Inflammatory macrophage treated with lipopolysaccharide for 1 hour (primary cell): ENCODE results near the gene TRMT1.
"Not testable (repeated sequence)": the region's sequence is repeated elsewhere in the genome, so short reads cannot be mapped to it uniquely, and the experiment has no call there.

Experiments used
- DNase-seq, 2 donors: peaks; one replicate each; pipeline ENCODE4 v3.0.0-alpha.2; 2020 to 2022

TRMT1 gene

DNA sequence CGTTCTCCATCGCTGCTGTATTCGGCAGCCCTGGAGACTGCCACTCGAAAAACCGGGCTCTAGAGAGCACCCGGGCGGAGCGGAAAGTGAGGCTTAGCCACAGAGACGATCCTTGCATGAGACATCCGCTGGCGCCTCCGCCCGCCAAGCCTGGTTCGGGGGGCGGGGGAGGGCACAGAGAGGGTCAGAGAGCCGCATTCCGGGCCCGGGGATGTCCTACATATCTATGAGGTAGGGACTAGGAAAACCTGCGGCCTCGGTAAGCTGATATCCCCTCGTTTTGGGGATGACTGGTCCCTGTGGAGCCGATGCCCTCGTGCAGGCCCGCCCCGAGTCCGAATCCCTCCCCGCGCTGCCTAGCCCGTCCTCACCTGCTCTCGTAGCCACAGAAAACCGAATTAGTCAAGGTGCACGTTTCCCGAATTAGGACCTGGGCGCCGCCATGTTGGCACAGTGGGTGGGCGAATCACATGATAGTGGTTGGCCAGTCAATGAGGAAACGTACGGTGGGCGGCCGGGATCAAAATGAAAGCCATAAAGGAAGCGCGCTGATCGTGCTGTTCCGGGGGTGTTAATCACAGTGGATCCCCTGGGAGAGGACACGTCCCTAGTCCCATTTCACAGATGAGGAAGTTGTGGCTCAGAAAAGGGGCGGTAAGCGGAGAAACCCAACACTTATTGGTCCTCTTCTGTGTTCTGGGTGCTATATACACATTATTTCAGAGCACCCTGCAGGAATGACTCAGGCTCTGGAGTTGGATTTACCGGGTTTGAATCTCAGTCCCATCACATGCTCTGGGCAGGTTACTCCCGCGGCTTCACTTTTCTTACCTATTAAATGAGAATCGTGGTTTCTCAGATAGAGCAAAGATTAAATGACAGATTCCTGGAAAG is at the start of gene TRMT1:
TRMT1 (minus strand) TSS at position 459 of the 894 bp plus-strand sequence; CDS start at position 118, 341 bp downstream.
- peak; percentile 96 to 98 for DNase-seq

DNA sequence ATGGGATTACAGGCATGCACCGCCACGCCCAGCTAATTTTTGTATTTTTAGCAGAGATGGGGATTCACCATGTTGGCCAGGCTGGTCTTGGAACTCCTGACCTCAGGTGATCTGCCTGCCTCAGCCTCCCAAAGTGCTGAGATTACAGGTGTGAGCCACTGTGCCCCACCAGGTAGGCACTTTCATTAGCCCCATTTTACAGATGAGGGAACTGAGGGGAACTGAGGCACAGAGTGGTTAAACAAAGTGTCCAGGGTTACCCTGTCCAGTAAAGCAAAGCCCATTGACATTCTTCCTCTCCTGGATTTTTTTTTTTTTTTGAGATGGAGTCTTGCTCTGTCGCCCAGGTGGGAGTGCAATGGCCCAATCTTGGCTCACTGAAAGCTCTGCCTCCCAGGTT is 49.6 kb upstream of the TRMT1 start:
- not testable (repeated sequence) for DNase-seq

DNA sequence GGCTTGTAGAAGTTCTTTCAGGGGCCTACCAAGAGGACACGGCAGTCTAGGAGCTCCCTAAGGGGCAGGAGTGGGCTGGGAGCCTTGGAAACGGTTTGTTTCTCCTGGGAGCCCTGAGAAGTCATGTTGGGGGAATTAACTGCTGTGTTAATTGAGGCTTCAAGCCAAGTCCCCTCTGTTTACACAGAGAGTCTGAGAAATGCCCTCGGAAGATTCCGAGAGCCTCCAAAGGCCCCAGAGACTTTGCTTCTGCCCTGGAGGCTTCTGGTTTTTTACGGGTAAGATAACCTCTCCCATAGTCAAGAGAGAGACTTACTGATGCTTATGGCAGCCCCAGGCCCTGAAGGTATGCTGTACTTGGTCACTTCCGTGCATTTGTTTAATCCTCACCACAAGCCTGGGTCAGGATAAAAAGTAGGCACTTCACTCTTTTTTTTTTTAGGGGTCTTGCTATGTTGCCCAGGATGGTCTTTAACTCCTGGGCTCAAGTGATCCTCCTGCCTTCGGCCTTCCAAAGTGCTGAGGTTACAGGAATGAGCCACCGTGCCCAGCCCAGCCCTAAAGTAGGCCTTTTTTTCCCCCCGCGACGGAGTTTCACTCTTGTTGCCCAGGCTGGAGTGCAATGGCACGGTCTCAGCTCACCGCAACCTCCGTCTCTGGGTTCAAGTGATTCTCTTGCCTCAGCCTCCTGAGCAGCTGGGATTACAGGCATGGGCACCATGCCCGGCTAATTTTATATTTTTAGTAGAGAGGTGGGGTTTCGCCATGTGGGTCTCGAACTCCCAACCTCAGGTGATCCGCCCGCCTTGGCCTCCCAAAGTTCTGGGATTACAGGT is 48.8 kb upstream of the TRMT1 start:
- DNase-seq: no peak

DNA sequence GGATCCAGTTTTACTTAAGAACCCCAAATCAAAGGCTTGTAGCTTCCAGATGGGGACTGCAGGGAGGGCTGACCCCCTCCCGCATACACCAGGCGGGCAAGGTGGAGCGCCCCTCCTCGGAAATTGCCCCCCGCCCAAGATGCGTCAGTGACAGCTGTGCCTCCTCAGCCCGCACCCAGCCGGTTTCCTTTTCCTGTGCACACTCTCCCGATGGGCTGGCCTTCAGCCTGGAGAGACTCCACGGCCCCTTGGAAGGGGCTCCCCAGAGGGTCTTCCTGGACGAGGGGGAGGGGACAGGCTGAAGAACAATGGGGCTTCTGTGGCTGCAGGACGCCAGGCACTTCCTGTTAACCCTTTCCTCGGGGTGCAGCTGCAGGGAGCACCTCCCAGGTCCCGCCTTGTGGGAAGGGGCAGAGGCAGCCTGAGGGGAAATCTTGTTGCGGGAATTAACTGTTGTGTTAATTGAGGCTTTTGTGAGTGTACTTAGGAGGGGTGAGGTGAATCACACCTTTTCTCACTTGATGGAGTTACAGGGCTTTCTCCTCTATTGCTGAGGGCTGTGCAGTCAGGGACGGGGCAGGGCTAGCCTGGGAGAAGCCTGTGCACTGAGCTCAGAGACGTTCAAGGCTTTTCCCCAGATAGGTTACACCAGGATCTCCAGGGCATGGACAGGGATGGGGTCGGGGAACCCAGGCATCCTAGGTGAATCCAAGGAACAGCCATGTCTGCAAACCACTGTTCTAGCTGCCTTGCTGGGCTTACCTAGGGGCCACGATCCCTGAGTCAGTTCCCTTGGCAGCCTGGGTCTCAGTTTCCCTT is 48.0 kb upstream of the TRMT1 start:
- no peak for DNase-seq

DNA sequence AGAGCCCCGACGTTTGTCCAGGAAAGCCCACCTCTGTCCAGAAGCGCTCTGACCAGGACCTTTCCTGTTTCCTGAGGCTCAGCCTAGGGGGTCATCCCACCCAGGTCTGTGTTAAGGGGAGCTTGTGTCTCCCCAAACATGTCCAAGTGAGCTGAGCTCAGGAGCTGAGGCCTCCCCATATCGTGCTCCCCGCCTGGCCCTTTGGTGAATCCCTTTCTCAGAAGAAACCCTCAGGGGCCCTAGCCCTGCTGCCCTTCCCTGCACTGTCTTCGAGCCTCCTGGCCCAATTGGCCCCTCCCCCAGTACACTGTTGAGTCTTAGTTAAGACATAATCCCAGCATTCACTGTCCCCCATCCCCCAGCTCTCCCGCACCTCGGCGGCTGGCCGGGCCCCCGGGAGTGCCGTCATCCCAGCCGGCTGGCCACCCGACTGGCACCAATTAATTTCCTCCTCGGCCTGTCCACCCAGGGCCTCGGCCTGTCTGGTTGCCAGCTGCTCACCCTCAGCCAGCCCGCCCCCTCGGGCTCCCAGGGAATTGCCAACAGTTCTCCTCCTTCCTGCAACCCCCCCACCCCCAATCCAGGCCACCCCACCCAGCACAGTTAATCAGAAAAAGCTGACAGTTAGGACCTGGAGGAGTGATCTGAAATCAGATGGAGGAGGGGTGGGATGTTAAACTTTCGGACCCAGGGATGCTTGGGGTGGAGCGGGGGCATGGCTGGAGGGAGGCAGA is 47.2 kb upstream of the TRMT1 start:
- peak in 1 of 2 donors; percentile 29 for DNase-seq

DNA sequence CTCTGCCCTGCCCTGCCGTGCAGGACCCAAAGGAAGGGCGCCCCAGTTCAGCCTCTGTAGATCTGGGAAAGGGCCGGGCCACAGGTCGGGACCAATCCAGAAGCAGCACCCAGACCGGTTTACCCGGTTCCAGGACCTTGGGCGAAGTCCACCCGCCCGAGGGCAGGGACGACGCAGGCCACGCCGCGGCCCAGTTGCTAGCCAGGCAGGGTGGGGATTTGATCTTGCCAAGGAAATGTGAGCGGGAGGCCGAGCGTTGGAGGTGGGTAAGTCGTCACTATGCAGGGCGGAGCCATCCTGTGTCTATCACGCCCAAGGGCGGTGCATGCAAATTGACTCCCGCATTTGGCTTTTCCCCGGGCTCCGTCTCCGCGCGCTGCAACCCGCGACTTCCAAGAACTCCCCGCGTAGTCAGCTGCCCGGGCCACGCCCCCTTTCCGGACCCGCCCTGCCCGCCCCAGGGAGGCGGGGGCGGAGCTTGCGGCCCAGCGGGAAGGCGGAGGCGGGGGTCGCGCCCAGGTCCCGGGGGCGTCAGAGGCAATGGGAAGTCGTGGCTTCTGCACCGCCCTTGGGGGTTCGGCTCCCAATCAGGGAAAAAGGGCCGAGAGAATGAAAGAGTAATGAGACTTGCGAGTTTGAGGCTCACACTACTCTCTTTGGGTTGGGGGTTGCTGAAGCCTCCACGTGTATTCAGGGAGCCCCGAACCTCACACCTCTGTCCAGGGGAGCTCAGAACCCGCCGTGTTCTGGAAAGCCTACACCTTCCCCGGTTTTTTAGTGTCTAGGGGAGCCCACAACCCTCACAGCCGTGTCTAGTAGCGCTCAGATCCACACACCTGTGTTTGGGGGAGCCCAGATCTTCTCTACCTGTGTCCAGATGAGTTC is 46.4 kb upstream of the TRMT1 start:
- DNase-seq: peak; percentile 92 to 96

DNA sequence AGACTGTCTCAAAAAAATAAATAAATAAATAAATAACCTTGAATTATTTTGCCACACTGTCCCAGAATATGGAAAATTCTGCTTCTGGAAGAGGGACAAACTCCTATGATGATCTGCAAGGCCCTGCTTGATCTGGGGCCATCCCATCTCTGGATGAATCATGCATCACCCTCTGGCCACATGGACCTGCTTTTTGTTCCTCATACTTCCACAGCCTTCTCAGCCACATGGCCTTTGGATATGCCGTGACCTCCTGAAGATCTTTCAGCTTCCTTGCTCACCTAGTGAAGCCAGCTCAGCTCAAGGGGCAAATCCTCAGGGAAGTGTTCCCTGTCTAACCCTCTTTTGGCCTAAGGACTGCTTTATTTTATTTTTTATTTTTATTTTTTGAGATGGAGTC is 44.0 kb upstream of the TRMT1 start:
- peak; percentile 55 to 63 for DNase-seq

DNA sequence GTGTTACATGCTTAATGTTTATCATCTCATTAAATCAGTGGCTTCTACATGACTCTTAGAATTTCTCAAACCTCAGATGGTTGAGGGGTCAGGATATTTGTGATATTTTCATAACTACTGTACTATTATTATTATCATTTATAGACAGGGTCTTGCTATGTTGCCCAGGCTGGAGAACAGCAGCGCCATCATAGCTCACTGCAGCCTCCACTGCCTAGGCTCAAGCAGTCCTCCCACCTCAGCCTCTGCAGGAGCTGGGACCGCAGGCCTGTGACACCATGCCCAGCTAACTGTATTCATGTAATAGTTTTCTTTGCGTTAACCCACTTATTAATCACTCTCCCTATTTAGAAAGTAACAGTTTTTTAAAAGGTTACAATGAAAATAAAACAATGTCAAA is 43.2 kb upstream of the TRMT1 start:
- no peak for DNase-seq

DNA sequence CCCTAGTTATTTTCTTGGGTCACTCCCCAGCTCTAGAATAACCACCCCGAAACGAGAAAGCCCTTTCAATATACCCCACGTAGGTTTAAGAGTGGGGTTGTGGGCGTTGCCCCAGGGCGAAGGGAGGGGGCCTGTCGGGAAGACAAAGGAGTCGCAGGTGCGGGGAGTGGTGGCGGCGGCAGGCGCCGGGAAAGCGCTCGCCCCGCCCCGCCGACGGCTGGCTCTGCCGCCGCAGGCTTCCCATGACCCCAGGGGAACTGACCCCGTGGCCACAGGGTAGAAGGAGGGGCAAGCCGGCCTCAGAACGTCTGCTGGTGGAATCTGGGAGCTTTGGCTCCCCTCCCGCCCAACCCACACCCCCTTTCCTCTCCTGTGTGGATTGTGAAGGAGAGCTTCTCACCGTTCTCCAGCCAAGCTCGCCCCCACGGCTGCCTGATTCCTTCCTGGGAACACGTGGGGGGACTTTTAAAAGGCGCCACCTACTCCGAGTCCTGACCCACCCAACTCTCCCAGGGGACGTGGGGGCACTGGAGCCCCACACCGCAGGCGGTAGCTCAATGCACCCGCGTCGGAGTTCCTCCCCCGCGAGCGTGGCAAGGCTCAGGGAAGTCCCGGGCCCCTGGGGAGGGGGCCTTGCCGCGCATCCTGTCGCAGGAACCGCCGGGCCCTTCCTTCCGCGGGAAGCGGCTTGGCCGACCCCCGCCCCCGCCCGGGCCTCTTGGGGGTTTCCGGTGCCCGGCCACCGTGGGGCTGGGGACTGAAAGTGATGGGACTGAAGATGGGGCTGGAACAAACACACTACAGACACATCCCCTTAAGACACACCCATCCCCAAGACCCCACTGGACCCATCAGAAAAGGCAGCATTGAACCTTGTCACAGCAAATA is 39.2 kb upstream of the TRMT1 start:
- peak; percentile 57 to 68 for DNase-seq

DNA sequence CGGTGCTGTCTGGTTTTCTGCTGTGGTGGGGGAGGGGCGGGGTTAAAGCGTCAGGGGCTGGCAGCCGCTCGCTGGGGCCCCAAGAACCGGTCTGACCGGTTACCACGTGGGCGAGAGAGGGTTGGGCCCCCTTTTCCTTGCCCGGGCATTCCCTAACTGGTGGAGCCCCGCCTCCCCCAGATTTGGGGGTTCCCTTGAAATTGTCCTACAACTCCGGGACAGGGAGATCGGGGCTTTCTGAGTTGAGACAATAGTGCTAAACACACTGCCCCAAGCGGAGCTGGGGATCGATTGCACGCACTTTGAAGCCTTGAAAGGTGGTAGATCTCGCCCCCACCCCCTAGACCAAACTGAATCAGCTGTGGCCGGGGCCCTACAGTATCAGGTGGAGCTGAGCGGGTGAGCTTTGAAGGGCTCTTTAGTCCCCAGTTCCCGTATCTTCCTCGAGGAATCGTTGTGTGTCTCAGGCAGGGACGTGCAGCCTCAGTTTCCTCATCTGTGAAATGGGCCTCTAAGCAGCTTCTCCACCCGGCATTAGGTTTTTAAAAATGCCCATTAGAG is 38.5 kb upstream of the TRMT1 start:
- DNase-seq: peak; percentile 82 to 97

DNA sequence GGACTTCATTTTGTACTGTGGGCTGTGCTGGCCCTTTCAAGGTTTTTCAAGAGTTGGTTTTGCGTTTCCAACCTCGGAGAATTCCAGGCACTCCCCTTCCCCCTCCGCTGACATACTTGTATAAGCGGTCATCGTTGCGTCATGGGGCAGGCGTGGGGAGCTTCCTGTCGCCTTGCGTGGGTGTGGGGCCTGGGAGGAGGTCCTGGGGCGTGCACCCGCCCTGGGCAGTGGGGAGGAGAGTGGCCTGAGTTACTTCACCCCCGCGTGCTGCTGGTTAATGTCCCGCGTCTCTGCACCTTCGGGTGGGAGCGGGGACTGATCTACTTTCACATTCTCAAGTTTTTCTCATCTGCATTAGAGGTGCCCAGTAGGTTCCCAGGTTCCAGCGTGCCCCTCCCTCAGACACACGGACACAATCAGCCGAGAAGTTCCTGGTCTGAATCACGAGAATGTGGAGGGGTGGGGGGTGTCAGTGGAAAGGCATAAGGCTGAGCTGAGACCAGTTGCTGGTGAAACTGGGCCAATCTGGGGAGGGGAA is 37.8 kb upstream of the TRMT1 start:
- DNase-seq: peak; percentile 99

DNA sequence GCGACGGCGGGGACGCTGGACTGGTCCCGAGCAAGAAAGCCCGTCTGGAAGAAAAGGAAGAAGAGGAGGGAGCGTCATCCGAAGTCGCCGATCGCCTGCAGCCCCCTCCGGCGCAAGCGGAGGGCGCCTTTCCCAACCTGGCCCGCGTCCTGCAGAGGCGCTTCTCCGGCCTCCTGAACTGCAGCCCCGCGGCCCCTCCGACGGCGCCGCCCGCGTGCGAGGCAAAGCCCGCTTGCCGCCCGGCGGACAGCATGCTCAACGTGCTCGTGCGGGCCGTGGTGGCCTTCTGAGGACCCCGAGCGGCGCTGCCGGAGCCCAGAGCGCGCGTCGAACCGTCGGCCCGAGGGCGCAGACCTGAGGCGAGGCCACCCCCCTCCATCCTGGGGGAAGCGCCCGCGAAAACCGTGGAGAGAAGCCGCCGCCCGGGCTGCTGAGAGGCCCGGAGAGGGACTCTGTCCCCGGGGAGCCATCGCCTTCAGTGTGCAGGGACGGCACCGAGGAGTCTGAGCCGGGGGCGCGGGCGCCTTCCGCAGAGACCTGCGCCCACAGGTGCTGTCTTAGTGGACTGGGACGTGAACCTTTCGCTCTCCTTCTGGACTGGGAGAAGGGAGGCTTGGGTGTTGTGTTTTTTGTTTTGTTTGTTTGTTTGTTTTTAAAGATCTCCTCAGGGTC is 37.2 kb upstream of the TRMT1 start:
- DNase-seq: peak; percentile 15 to 20

DNA sequence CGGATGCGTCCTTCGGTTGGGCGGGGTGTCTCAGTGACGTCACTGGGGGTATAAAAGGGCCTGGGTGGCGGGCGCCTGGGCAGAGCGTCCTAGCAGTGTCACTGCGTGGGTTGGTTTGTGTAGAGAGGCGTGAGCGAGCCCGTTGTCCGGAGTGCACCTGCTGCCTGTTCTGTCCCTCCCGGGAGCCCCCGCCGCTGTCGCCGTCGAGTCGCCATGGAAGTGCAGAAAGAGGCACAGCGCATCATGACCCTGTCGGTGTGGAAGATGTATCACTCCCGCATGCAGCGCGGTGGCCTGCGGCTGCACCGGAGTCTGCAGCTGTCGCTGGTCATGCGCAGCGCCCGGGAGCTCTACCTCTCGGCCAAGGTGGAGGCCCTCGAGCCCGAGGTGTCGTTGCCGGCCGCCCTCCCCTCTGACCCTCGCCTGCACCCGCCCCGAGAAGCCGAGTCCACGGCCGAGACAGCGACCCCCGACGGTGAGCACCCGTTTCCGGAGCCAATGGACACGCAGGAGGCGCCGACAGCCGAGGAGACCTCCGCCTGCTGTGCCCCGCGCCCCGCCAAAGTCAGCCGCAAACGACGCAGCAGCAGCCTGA is 36.5 kb upstream of the TRMT1 start:
- peak; percentile 95 to 99 for DNase-seq

DNA sequence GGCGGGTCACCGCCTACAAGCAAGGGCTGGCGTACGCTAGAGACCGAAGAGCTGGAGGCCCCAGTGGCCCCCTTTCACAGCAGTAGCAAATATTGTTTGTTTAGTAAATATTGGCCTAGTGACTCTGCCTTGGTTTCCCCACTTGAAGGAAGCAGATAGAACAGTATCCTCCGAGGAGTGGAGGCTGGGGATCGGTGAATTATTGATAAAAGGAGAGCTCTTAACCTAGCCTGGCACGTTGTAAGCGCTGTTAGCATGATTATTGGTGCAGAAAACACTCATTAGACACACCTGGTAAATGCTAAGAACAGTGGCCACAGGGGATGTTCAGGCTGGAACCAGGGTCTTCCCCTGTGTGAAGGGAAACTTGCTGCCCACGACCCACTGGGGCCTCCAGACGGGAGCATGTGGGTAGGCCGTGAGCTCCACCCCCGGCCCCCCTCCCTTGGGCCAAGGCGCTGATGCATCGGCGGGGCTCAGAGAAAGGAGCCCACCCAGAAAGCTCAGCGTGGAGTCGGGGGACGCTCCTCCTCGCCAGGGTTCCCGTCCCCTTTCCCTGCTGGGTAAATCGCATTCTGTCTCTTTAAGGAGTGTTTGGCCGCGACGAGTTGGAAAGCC is 35.9 kb upstream of the TRMT1 start:
- peak in 1 of 2 donors; percentile 58 for DNase-seq

DNA sequence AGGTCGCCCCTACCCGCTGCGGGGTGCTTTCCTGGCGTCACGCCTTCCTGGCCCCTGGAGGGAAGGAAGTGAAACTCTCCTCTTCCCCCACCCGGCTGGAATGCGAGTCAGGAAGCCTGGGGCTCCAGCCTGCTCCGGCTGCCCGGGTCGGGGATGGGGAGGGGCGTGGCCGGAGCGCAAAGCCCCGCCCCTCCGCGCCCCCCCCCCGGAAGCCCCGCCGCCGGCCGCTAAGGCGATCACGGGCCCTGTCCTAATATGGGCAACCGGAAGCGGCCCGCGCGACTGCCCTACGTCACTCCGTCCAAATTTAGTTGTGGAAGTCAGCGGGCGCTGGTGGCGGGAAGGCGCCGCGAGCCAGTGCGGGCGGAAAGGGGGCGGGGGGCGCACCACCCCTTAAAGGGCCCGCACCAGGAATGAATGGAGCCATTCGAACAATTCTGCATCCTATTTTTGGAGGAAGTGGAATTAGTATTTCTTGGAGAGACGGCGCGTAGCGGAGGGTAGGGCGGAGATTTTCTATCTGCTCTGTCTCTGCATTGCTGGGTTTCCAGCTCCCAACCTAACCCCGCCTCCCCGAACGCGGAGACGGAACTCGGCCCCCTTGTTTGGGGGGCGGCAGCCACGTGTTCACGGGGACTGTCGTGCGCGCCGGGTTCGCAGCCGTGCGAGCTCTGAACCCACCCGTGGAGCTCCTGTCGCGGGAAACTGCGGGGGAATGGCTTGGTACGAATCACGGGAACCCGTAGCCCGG is 35.2 kb upstream of the TRMT1 start:
- DNase-seq: peak; percentile 91 to 98

DNA sequence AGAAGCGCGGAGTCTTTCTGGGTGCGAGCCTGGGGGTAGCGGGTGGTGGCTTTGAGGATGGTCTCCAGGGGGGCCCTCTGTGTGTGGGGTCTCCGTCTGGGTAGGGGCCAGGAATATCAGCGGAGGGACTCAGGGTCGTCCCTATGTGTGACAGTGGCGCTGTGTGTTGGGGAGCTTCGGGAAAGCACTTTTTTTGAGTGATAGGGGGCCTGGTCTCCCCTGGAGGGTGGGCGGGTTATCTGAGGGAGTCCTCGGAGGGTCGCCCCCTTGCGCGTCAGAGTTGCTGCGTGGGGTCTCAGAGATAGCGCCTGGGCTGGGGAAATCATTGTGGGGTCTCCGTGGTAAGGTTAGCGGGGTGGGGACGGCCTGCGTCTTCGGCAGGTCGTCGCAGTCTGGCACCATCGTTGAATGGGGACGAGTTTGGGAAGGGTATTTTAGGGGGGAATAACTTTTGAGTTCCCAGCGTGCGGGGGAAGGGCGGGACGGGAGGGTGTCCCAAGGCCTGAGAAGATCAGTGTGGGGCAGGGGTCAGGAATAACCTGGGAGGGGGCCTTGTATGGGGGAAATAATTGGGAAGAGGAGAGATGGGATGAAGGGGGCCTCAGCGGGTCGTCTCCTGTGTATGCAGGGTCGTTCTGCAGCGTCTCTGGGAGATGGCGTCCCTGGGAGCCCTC is 34.5 kb upstream of the TRMT1 start:
- no peak for DNase-seq
